ENCODE data around the gene PYCARD. TPM values are rescaled to one million over a fixed set of nuclear protein-coding genes. Genes with fewer than 3 reads are reported as not detected.
"Not testable (repeated sequence)": the region's sequence is repeated elsewhere in the genome, so short reads cannot be mapped to it uniquely, and the experiment has no call there.

Gene PYCARD
- polyA plus RNA-seq, 1 experiment: 21.8 TPM

DNA sequence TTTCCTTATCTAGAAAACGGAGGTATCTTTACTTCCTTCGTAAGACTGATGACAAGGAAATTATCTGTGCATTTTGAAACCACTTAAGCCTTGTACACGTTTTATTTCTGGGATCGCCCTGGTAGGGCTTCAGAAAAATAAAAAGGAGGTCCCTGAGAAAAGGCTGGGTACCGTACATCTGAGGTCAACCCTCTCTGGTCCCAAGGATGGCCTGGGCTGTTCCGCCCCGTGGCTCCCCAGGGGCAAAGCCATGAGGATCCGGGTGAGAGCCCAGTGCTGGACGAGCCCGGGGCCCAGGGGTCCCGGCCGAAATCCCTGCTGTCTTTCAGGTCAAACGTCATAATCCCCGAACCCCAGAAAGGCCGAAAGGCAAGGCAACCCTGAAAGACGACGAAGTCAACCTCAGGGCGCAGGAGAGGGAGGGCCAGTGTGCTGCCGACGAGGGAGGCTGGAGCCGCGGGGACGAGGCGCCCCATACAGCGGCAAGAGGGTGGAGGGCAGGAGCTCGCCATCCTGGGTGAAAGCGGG is 23.3 kb downstream of the PYCARD start:
- TF ChIP-seq, protein P1, sequence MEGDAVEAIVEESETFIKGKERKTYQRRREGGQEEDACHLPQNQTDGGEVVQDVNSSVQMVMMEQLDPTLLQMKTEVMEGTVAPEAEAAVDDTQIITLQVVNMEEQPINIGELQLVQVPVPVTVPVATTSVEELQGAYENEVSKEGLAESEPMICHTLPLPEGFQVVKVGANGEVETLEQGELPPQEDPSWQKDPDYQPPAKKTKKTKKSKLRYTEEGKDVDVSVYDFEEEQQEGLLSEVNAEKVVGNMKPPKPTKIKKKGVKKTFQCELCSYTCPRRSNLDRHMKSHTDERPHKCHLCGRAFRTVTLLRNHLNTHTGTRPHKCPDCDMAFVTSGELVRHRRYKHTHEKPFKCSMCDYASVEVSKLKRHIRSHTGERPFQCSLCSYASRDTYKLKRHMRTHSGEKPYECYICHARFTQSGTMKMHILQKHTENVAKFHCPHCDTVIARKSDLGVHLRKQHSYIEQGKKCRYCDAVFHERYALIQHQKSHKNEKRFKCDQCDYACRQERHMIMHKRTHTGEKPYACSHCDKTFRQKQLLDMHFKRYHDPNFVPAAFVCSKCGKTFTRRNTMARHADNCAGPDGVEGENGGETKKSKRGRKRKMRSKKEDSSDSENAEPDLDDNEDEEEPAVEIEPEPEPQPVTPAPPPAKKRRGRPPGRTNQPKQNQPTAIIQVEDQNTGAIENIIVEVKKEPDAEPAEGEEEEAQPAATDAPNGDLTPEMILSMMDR (IDR thresholded peaks at IDR 0.05; ENCODE audit: low read depth, low read length): no peak
- CTCF ChIA-PET: interaction anchor here (1.7 kb wide), 1 partner anchor 37 kb away, joined by 7 read pairs; no protein-coding TSS in a partner anchor
- DNase-seq (ENCODE audit: low read depth, low spot score): no peak
- H3K4me3 ChIP-seq (ENCODE audit: low read depth, low read length): peak overlapping the region; percentile 95
- no peaks in the 10 kb centered on the region; the same call in 1 of the 2 replicates for H3K9me3 ChIP-seq (ENCODE audit: control insufficient read depth, insufficient read depth, low read length)
- H3K27ac ChIP-seq (ENCODE audit: low read depth, low read length): peak overlapping the region; percentile 91
- H3K27me3 ChIP-seq (ENCODE audit: control insufficient read depth, insufficient read depth, low read length): no peaks in the 10 kb centered on the region
- POLR2A ChIA-PET: interaction anchor here (0.5 to 2.7 kb wide), 43 partner anchors 8 to 694 kb away, joined by 3 to 75 read pairs (median 6); partner anchors contain the start of genes ARMC5, HSD3B7, KAT8 and PYCARD

- Histone ChIP-seq H3K27me3 (ENCODE audit: control insufficient read depth, insufficient read depth, low read length) (no peaks in the 10 kb centered on the region), H3K9me3 (ENCODE audit: control insufficient read depth, insufficient read depth, low read length) (no peaks in the 10 kb centered on the region; the same call in 1 of the 2 replicates), H3K4me3 (ENCODE audit: low read depth, low read length) (no peak overlapping the region), H3K27ac (ENCODE audit: low read depth, low read length) (no peak overlapping the region)
- ChIA-PET POLR2A (interaction anchor here (0.6 kb wide), 1 partner anchor 52 kb away, joined by 5 read pairs; no protein-coding TSS in a partner anchor), CTCF (interaction anchor here (2.3 kb wide), 1 partner anchor 35 kb away, joined by 16 read pairs; no protein-coding TSS in a partner anchor)
- no peak for DNase-seq (ENCODE audit: low read depth, low spot score)
- TF ChIP-seq, protein P1 (IDR thresholded peaks at IDR 0.05; ENCODE audit: low read depth, low read length): no peak
Measured at GRCh38 chr16:31177136-31177535, 25.4 kb downstream of the PYCARD start.

DNA sequence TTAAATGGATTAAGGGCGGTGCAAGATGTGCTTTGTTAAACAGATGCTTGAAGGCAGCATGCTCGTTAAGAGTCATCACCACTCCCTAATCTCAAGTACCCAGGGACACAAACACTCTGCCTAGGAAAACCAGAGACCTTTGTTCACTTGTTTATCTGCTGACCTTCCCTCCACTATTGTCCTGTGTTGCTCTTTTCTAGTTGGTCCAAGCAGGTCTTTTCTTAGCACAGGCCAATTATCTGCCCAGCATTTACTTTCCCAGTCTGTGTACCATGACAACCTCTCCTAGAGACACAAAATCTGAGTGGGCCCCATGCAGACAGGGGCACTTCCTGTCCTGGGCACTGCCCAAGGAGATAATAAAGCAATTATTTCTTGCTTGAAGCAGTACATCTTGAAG is 32.5 kb downstream of the PYCARD start:
- DNase-seq (ENCODE audit: low read depth, low spot score); H3K27me3 ChIP-seq (ENCODE audit: control insufficient read depth, insufficient read depth, low read length); H3K9me3 ChIP-seq (ENCODE audit: control insufficient read depth, insufficient read depth, low read length); H3K4me3 ChIP-seq (ENCODE audit: low read depth, low read length); POLR2A ChIA-PET; CTCF ChIA-PET; H3K27ac ChIP-seq (ENCODE audit: low read depth, low read length): not testable (repeated sequence)

GRCh38 chr16:31168848-31169247 is 33.7 kb downstream of the PYCARD start:
- peaks cover 5% of the 10 kb centered on the region for H3K27me3 ChIP-seq (ENCODE audit: control insufficient read depth, insufficient read depth, low read length)
- no peak overlapping the region for H3K27ac ChIP-seq (ENCODE audit: low read depth, low read length)
- no peak for DNase-seq (ENCODE audit: low read depth, low spot score)
- no peak overlapping the region for H3K4me3 ChIP-seq (ENCODE audit: low read depth, low read length)
- TF ChIP-seq, protein P1 (IDR thresholded peaks at IDR 0.05; ENCODE audit: low read depth, low read length): no peak
- ChIA-PET CTCF (no interaction called here), POLR2A (interaction anchor here (1.5 kb wide), 1 partner anchor 11 kb away, joined by 6 read pairs; the partner anchor contains the start of gene FUS)
- H3K9me3 ChIP-seq (ENCODE audit: control insufficient read depth, insufficient read depth, low read length): no peaks in the 10 kb centered on the region

DNA sequence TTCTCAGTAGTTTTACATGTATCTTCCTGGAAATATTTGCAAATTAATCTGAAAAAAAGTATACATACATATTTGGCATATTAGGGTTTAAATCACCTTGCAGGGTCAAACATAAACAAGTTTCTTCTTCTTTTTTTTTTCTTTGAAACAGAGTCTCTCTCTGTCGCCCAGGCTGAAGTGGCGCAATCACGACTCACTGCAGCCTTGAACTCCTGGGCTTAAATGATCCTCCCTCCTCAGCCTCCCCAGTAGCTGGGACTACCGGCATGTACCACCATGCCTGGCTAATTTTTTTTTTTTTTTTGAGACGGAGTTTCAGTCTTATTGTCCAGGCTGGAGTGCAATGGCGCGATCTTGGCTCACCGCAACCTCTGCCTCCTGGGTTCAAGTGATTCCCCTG is 35.2 kb downstream of the PYCARD start:
- TF ChIP-seq, protein P1 (IDR thresholded peaks at IDR 0.05; ENCODE audit: low read depth, low read length): no peak
- no peak for DNase-seq (ENCODE audit: low read depth, low spot score)
- POLR2A ChIA-PET: interaction anchor here (0.7 to 1.9 kb wide), 2 partner anchors 13 to 276 kb away, joined by 4 to 5 read pairs; partner anchors contain the start of gene ZNF843
- no peaks in the 10 kb centered on the region for H3K9me3 ChIP-seq (ENCODE audit: control insufficient read depth, insufficient read depth, low read length)
- CTCF ChIA-PET: no interaction called here
- no peak overlapping the region for H3K27ac ChIP-seq (ENCODE audit: low read depth, low read length)
- H3K4me3 ChIP-seq (ENCODE audit: low read depth, low read length): no peak overlapping the region
- H3K27me3 ChIP-seq (ENCODE audit: control insufficient read depth, insufficient read depth, low read length): peaks cover 9% of the 10 kb centered on the region
